Myocyte (in vitro differentiated cells): ENCODE measurements around the gene NPHS1. TPM values are rescaled to one million over a fixed set of nuclear protein-coding genes. Genes with fewer than 3 reads are reported as not detected.
A peak's percentile ranks its signal among the peaks of the same experiment; 100 is the strongest.
"Not testable (repeated sequence)": the region's sequence is repeated elsewhere in the genome, so short reads cannot be mapped to it uniquely, and the experiment has no call there.

Source experiments
- DNase-seq: peaks from one replicate; pipeline ENCODE4 v3.0.0-alpha.2; 2012; ENCODE audit warnings: low read depth
- total RNA-seq: library from RNA; depleted of rRNA; stranded (reverse); fragments of >200 nt; gene quantifications from 2 replicates; pipeline ENCODE4 v1.2.3, GENCODE V29; 2014

NPHS1 gene
- total RNA-seq, 1 donor from 2014 or later, result not detected

DNA sequence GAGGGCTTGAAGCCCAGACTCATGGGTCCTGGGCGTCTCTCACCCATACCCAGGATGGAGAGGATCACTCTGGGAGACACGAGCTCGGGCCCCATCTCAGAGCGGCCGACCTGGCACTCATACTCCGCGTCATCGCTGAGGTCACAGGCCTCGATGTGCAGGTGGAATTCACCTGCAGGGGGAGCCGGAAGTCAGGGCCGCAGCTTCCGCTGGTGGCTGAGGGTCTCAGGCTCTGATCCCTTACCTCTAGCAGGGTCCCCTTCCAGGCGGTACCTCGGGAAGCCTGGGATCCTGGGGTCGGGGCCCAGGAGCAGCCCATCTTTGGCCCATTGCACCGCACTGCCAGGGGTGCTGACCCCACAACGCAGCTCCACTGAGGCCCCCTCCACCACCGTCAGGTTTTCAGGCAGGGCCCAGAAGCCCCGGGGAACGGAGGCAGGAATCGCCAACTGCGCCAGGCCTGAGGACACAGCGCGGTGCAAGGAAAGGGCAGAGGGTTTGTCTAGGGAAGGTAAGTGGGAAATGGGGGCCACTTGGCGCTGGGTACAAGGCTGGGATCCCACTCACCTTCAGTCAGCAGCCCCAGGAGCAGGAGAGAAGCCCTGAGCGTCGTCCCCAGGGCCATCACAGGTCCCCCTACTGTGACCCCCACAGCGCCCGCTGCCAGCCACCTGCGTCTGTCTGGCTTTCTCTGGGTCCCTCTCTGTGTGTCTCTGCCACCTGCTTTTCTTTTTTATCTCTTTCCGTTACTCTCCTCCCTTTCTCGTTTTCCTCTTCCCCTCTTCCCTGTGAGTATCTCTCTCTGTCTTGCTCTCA is 883 bp downstream of the NPHS1 start:
- no peak for DNase-seq

DNA sequence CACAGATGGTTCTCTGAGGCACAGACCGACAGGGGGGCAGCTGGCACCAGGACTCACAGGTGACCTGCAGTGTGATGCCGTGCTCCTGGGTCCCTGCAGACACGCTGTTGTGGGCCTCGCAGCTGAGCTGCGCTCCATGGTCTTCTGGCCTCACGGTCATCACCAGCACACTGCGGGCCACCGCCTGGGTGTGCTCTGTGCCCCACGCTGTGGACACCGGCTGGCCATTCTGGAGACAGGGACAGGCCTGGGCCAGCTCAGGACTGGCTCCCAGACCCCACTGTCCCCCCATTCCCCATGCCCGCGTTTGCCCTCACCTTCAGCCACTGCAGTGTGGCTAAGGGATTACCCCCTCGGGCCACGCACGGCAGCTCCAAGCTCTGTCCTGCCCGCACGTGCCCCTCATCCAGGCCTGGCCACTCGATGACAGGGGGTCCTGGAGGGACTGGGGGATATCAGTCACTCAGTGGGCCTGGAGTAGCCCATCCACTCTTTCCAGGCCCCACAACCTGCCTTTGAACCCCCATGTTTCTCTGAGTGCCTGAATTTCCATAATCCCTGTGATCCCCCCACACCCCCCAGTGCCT is 3.3 kb downstream of the NPHS1 start:
- no peak for DNase-seq

DNA sequence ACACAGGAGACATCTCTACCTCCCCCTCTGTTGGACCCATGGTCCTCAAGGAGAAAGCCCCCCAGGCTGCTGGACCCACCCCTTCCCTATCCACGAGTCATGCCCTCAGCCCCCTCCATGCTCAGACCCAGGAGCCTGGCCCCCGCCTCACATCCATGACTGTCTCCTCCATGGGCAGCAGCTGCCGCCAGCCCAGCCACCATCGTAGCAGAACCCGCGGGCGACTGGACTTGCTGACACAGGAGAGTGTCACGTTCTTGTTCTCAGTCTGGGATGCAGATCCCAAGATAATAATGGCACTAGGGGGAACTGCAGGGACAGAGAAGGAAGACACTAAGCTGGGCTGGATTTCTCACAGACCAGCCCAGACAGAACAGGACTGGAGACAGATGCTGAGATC is 3.8 kb downstream of the NPHS1 start:
- no peak for DNase-seq

DNA sequence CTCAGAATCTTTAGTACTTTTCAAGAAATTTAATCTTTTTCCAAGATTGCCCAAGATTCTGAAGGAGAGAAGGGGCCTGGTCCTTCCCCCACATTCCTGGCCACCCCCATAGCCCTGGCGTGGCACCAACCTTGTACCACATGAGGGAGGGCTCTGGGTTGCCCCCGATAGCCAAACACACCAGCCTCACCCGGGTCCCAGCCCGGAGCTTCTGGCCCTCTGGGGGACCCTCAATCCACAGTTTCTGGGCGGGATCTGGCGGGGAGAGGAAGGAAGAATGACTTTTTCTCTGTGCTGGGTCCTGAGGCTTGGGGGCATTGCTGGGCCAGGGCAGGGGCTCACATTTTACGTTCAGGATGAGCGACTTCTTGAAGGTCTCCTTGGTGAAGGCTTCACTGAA is 4.4 kb downstream of the NPHS1 start:
- no peak for DNase-seq

GRCh38 chr19:35846038-35846668 is 6.2 kb downstream of the NPHS1 start:
- DNase-seq, result no peak

DNA sequence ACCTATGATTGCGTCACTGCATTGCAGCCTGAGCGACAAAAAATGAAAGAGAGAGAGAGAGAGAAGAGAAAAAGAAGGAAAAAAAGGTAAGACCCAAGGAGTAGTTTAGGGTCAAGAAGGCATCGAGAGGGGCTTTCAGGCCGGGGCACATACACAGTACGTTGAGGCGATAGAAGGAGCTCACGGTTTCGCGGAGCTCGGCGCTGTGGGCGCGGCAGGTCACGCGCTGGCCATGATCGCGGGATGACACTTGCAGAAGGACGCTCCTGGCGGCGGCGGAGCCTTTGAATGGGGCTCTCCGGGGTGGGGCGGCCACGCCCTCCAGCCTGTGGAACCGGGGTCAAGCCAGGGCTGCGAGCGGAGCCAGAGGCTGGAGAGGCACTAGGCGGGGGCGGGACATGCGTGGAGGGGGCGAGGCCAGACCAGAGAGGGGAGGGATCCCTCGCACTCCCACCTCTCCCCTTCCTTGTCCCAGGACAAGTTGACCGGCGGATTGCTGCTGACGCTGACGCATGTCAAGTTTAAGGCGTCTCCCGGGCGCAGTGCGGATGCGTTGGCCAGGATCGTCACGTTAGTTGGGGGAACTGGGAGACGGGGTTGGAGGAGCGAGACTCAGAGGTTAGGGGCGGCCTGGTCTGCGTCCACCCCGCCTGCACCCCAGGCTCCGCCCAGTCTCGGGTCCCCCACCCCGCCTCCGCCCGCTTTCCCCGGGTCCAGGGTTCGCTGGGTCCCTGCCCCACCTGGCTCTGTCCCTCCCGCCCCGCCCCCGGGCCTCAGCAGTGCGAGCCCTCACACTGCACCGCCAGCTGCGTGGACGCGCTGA is 6.9 kb downstream of the NPHS1 start:
- DNase-seq, result no peak

GRCh38 chr19:35844482-35845214 is 7.7 kb downstream of the NPHS1 start:
- no peak for DNase-seq

GRCh38 chr19:35843676-35844481 is 8.4 kb downstream of the NPHS1 start:
- no peak for DNase-seq

- no peak for DNase-seq
These were observed 9.5 kb downstream of the NPHS1 start for GRCh38 chr19:35842666-35843272.

DNA sequence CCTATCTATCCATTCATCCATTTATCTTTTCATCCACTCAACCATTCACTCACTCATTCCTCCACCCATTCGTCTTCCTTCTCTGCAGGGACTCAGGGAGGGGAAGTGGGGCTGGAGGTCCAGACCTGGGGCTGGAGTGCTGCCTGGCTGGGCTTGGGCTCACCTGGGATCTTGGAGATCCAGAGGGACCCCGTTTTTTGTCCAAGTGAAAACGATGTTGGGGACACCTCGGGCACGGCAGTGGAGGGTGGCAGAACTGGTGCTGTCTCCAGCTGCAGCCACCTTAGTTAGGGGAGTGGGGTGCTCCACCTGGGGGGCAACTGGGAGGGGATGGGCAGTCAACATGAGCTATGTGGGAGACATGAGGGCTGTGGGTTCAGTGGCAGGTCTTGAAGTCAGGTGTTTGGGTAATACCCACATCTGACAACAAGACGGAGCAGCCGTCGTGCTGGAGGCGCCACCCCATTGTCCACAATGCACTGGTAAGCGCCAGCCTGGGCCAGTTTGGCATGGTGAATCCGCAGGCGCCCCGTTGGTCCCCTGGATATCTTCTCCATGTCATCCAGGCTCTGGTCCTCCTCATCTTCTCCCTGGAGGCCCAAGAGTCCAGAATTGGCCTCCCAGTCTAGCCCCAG is 10.2 kb downstream of the NPHS1 start:
- no peak for DNase-seq

GRCh38 chr19:35836096-35836495 is 16.2 kb downstream of the NPHS1 start:
- not testable (repeated sequence) for DNase-seq

GRCh38 chr19:35833972-35834371 is 18.3 kb downstream of the NPHS1 start:
- DNase-seq, result no peak

GRCh38 chr19:35832054-35832453 is 20.2 kb downstream of the NPHS1 start:
- no peak for DNase-seq

GRCh38 chr19:35830986-35831385 is 21.3 kb downstream of the NPHS1 start:
- no peak for DNase-seq

DNA sequence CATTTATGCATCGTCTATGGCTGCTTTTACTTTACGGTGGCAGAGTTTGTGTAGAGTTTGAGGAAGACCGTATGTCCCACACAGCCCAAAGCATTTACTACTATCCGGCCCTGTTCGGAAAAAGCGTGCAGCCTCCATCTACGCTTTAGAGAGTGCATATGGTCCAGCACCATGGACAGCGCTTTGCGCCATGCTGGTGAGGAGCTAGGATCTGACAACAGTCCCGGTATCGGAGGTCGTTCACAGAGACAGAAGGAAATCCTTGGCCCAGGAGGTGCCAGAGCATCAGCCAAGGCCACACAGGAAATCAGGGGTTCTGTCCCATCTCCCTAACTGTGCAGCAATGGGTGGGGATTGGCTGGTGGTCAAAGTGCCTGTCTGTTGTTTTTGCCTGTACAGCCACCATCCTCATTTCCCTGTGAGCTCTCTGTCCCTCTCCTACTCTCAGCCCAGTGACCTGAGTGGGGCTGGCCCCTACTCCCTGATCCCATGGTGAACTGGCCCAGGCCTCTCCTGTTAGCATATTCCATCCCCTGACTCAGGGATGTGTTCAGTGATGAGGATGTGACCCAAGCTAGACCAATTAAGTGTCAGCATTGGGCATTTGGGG is 23.5 kb downstream of the NPHS1 start:
- DNase-seq, result peak; percentile 81

GRCh38 chr19:35824150-35824549 is 28.2 kb downstream of the NPHS1 start:
- DNase-seq, result no peak

- DNase-seq, result no peak
These were observed 29.7 kb downstream of the NPHS1 start for GRCh38 chr19:35822579-35822978.

GRCh38 chr19:35818445-35818844 is 33.9 kb downstream of the NPHS1 start:
- DNase-seq, result no peak

- DNase-seq, result no peak
These were observed 35.5 kb downstream of the NPHS1 start for GRCh38 chr19:35816846-35817245.
